ENCODE measurements around the gene SIGLEC6.

GRCh38 chr19:51479531-51480331 lies 51.7 kb downstream of the SIGLEC6 start:
- TF ChIP-seq EP300 (IDR thresholded peaks at IDR 0.05; ENCODE audit: low read depth) (no peak), CTCF (IDR thresholded peaks at IDR 0.05) (no peak)

All from transverse colon (tissue), 3 donors.